ENCODE data around the gene PSD4.

Gene PSD4

DNA sequence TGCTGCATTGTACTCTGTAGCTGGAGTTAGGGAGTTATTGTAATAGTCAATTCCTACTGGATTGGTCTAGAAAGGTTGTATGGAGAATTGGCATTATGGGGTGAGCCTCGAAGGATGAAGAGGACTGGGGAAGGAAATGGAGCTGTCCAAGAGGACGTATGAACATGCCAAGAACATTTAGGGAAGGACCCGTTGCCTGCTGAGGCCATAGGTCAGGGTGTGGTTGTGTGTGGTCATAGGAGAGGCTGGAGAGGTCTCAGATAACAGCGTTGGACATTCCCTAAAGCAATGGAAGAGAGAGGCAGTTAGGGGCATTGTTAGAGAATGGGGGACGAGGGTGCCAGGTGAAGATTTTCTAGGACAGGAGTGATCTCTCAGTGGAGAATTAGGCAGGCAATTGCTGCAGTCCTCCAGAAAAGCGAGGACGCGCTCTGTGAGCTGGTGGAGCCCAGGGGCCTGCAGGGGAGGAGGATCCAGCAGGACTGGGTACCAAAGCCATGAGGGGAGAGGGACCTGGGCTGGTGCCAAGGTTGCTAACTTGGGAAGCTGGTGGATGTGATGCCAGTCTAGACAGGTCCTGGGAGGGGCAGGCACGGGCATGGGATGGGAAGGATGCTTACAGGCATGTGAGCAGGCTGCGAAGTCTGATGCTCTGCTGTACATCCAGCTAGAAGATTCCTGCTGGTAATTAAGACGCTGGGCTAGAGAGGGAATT lies 9.4 kb upstream of the PSD4 start:
- Histone ChIP-seq H3K27ac (peak overlapping the region in 1 of 21 experiments; percentile 30), H3K4me3 (no peak overlapping the region)

- Histone ChIP-seq H3K27ac (peak overlapping the region in 1 of 21 experiments; percentile 30), H3K4me3 (no peak overlapping the region)
Measured at GRCh38 chr2:113164930-113165585, 8.7 kb upstream of the PSD4 start.

GRCh38 chr2:113166187-113166645 lies 7.6 kb upstream of the PSD4 start:
- Histone ChIP-seq H3K27ac (no peak overlapping the region), H3K4me3 (no peak overlapping the region)

- H3K4me3 ChIP-seq = no peak overlapping the region
- peak overlapping the region in 11 of 21 experiments; percentile 12 to 82 (median 63) for H3K27ac ChIP-seq
Measured at GRCh38 chr2:113167115-113167932, 6.4 kb upstream of the PSD4 start.

- Histone ChIP-seq H3K4me3 (no peak overlapping the region), H3K27ac (peak overlapping the region in 8 of 21 experiments; percentile 30 to 82 (median 54))
Measured at GRCh38 chr2:113167962-113168340, 5.8 kb upstream of the PSD4 start.

DNA sequence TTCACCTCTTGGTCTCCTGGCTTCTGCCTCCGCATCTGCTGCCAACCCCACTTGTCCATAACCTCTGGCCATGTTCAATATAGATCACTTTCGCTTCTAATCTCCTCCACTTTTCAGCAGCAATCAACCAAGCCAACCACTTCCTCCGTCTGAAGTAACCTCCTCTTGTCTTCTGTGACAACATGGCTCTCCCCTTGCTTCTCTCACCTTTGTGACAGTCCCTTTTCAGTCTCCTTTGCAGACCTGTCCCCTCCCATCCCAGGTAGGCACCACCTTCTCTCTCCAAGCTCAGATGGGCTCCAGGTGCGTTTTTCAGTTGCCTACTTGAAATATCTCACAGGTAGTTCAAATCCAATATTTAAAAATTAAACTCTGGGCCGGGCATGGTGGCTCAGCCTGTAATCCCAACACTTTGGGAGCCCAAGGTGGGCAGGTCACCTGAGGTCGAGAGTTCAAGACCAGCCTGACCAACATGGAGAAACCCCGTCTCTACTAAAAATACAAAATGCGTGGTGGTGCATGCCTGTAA lies 4.7 kb upstream of the PSD4 start:
- Histone ChIP-seq H3K4me3 (no peak overlapping the region), H3K27ac (peak overlapping the region in 7 of 21 experiments; percentile 42 to 82 (median 63))

GRCh38 chr2:113169586-113169985 lies 4.2 kb upstream of the PSD4 start:
- H3K4me3 ChIP-seq = no peak overlapping the region
- H3K27ac ChIP-seq = peak overlapping the region in 1 of 21 experiments; percentile 80

- H3K4me3 ChIP-seq = no peak overlapping the region
- no peak overlapping the region for H3K27ac ChIP-seq
Measured at GRCh38 chr2:113171334-113172075, 2.3 kb upstream of the PSD4 start.

DNA sequence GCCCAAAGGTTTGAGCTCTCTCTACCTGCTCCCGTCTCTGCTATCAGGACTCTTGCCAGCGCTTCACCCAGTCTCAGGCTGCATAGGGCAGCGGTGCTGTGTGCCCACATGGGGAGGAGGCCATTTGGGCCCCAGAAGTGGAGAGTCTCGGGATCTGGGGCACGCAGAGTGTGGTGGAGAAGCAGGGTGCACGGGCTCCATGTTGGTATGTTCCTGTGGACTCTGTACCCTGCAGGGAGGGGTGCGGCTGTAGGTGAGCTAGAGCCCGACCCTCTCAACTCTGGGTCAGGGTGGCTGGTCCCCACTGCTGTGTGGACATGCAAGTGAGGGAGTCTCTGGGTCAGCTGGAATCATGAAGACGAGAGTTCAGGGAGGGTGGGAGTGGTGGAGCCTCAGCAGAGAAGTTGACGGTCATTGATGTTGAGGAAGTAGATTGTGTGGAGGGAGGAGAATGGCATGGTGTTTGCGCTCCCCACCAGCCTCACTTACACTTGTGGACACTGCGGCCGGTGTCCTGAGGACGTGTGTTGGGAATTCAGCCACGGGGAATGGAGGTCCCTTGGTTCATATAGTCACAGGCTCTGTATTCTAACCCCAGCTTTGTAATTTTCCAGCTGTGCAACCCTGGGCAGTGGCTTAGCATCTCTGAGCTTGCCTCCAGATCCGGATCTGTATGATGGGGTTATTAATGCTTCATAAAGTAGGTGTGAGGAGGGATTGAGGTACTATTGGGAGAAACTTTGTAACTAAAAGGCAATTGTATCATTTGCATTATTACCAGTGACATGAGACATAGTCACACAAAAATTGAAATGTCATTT lies 840 bp upstream of the PSD4 start:
- H3K27ac ChIP-seq = peak overlapping the region in 16 of 21 experiments; percentile 10 to 95 (median 82)

GRCh38 chr2:113174376-113174750 lies 592 bp downstream of the PSD4 start:
- peak overlapping the region; percentile 27 to 48 (median 36) for H3K4me3 ChIP-seq
- H3K27ac ChIP-seq = peak overlapping the region in 20 of 21 experiments; percentile 17 to 95 (median 80)

More for the DNA sequence above, 840 bp upstream of the PSD4 start:
- no peak overlapping the region for H3K4me3 ChIP-seq

GRCh38 chr2:113175042-113175628 lies 1.4 kb downstream of the PSD4 start:
- Histone ChIP-seq H3K27ac (peak overlapping the region in 15 of 21 experiments; percentile 39 to 95 (median 83)), H3K4me3 (peak overlapping the region; percentile 27 to 48 (median 36))

DNA sequence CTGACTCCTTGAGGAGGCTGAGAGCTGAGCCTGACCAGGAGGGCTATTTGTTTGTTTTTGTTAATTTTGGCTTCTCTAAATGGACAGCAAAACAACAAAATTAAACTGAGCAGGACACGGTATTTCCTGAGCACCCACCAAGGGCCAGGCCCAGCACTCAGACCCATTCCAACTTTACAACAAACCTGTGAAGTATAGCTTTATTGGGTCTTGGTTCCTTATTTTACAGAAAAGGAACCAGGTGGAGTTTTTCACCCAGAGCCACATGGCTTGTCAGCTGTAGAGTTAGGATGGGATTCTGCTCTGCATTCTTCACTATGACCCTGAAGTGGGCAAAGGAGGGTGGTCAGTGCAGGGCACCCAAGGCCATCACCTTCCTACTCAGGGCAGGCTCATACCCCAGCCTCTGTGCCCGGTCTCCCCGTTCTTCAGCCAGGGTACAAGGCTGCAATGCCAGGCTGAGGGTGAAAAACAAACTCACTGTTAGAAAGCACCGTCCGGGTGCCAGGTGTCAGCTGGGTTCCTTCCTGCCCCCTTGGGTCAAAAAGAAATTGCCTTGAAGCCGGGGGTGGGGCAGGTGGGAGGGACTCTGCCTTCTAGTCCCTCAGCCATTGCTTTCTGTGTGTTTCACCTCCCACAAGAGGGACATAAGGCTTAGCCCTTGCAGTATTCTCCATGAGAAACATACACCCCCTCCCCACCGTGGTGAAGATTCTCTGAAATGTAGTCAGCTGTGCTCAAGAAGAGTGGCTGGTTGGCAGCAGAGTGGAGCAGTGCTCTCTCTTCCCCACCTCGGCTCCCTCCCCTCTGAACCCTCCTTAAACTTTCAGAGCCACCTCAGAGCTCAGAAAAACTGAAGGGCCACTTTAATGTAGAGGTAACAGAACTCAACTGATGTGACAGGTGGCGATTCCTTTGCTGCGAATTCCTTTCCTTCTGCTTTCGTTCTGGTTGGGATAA lies 2.2 kb downstream of the PSD4 start:
- H3K4me3 ChIP-seq = peak overlapping the region in 6 of 7 experiments; percentile 31 to 48 (median 36)
- H3K27ac ChIP-seq = peak overlapping the region in 12 of 21 experiments; percentile 11 to 95 (median 83)

- Histone ChIP-seq H3K4me3 (peak overlapping the region in 1 of 7 experiments; percentile 43), H3K27ac (peak overlapping the region in 4 of 21 experiments; percentile 11 to 95 (median 87))
Measured at GRCh38 chr2:113176696-113177355, 3.1 kb downstream of the PSD4 start.

- Histone ChIP-seq H3K4me3 (no peak overlapping the region), H3K27ac (no peak overlapping the region)
Measured at GRCh38 chr2:113178069-113178746, 4.4 kb downstream of the PSD4 start.

DNA sequence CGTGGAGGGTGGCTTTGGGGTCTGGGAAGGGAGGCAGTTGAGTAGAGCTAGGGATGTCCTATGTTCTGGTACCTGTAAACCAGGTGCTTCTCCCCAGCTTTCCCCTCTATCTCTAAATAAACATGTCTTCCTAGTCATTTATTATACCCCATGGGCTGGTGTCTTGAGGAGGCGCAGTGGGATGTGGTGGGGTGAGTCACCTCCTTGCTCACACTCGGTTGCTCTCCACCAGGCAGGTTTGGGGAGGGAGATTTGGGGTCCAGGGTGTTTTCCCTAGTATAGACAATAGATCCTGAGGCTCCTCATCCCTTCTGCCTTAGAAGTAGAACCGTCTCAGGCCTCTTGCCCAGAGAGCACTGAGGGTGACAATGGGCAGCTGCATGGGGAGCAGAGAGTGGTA lies 5.1 kb downstream of the PSD4 start:
- H3K4me3 ChIP-seq = no peak overlapping the region
- H3K27ac ChIP-seq = peak overlapping the region in 1 of 21 experiments; percentile 23
